Measurements from ENCODE around the gene ERC2.
A peak's percentile ranks its signal among the peaks of the same experiment; 100 is the strongest.

The ERC2 gene

DNA sequence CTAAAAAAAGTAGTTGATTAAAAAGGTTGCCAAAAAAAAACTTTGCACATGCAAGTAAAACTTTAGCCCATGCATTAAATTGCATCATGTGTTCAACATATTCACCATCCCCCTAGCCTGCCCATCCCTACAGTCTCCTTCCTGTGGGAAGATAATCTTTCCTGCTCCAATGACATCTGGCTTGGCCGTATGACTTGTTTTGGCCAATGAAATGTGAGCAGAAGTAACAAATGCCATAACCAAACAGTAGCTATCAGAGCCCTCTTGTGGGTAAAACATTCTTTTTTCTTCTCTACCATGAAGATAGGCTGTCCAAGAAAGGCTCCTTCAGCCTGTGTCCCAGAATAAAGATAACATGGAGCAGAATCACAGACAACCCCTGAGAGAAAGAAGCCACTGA, 15.3 kb downstream of the ERC2 start:
- Mint-ChIP-seq H3K27me3 (ENCODE audit: low read depth) (peaks cover 11% of the 10 kb centered on the region), H3K9me3 (no peaks in the 10 kb centered on the region), H3K4me1 (no peaks in the 10 kb centered on the region), H3K36me3 (ENCODE audit: low read depth) (no peaks in the 10 kb centered on the region), H3K4me3 (no peak overlapping the region), H3K27ac (no peak overlapping the region)
- TF ChIP-seq, protein P1, sequence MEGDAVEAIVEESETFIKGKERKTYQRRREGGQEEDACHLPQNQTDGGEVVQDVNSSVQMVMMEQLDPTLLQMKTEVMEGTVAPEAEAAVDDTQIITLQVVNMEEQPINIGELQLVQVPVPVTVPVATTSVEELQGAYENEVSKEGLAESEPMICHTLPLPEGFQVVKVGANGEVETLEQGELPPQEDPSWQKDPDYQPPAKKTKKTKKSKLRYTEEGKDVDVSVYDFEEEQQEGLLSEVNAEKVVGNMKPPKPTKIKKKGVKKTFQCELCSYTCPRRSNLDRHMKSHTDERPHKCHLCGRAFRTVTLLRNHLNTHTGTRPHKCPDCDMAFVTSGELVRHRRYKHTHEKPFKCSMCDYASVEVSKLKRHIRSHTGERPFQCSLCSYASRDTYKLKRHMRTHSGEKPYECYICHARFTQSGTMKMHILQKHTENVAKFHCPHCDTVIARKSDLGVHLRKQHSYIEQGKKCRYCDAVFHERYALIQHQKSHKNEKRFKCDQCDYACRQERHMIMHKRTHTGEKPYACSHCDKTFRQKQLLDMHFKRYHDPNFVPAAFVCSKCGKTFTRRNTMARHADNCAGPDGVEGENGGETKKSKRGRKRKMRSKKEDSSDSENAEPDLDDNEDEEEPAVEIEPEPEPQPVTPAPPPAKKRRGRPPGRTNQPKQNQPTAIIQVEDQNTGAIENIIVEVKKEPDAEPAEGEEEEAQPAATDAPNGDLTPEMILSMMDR (IDR thresholded peaks at IDR 0.05; ENCODE audit: unreplicated experiment in 3 of 3), result no peak

DNA sequence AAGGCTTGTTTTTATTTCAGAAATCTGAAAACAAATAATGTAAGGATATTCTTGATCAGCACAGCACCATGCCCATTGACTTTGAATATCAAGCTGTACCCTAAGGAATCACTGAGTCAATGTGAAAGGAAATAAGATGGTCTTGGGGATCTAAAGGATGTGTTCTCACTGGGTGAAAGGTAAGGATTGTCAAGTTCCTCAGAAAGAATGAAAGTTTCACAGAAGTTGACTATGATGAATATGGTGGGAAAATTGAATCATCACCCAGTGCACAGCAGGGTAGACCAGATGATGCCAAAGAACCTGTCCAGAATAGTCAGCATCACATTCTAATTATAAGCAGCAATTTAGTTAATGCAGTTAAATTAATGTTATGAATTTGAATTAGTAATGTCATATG, 16.2 kb downstream of the ERC2 start:
- Mint-ChIP-seq H3K4me1 (peaks cover 3% of the 10 kb centered on the region), H3K27ac (no peak overlapping the region), H3K27me3 (ENCODE audit: low read depth) (peaks cover 2% of the 10 kb centered on the region), H3K36me3 (ENCODE audit: low read depth) (no peaks in the 10 kb centered on the region), H3K9me3 (no peaks in the 10 kb centered on the region), H3K4me3 (no peak overlapping the region)
- TF ChIP-seq, protein P1 (IDR thresholded peaks at IDR 0.05; ENCODE audit: unreplicated experiment in 3 of 3), result no peak

DNA sequence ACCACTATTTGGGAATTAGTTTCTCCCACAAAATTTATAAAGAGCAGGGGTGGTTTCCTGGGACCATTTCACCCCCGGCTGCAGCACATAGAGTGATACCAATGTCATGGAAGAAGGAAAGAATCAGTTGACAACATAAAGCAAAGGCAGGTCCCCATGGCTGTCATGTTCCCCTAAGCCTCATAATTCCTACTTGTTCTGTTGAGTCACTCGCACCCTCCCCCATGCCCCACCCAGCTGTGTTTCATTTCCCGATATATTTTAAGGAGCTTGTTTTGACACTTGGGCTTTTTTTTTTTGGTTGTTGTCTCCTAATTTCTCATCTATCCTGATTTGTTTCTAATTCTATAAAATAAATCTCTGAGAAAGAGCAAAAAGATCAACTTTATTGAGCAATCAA, 24.9 kb downstream of the ERC2 start:
- Mint-ChIP-seq H3K9me3 (peaks cover 6% of the 10 kb centered on the region), H3K27me3 (ENCODE audit: low read depth) (no peaks in the 10 kb centered on the region), H3K27ac (no peak overlapping the region), H3K36me3 (ENCODE audit: low read depth) (no peaks in the 10 kb centered on the region), H3K4me3 (no peak overlapping the region), H3K4me1 (peaks cover 4% of the 10 kb centered on the region)
- TF ChIP-seq, protein P1 (IDR thresholded peaks at IDR 0.05; ENCODE audit: unreplicated experiment in 3 of 3), result no peak

DNA sequence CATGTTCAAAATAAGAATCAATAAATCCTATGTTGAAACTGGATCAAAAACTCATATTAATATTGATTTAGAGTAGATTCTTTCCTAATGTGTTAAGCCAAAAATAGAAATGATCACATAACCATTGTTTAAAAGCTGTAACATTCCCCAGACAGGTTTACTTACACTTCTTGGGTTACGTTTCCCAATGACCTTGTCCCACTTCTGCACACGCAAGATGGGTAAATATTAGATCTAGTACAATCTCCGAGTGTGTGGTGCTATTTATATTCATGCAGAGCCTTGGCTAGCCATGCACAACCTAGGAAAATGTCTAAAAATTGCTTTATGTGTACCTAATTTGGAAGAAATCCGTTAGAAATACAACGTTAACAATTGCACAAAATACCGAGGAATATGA, 39.6 kb downstream of the ERC2 start:
- TF ChIP-seq, protein P1 (IDR thresholded peaks at IDR 0.05; ENCODE audit: unreplicated experiment in 3 of 3), result no peak
- H3K36me3 Mint-ChIP-seq (ENCODE audit: low read depth), result peaks cover 6% of the 10 kb centered on the region
- no peak overlapping the region for H3K4me3 Mint-ChIP-seq
- peaks cover 3% of the 10 kb centered on the region for H3K9me3 Mint-ChIP-seq
- H3K27ac Mint-ChIP-seq, result no peak overlapping the region
- peaks cover 4% of the 10 kb centered on the region for H3K27me3 Mint-ChIP-seq (ENCODE audit: low read depth)
- H3K4me1 Mint-ChIP-seq, result peaks cover 6% of the 10 kb centered on the region

DNA sequence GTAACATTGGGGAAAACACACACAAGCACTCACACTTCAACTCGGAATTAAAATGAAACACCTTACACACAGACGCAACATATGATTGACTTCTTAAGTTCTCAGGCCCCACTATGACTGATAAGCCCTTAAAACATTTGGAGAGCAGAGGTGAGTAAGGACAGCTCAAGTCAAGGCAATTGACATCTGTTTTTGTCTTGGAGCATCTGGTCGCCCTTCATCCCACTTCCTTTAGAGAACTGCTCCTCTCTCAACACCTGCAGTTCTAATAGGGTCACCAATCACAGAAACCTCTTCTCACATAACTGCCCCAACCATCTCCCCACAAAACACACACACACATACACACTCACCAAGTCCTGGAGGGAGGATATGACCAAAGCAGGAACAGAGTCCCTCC, 43.4 kb downstream of the ERC2 start:
- TF ChIP-seq, protein P1 (IDR thresholded peaks at IDR 0.05; ENCODE audit: unreplicated experiment in 3 of 3), result no peak
- H3K27me3 Mint-ChIP-seq (ENCODE audit: low read depth), result peaks cover 11% of the 10 kb centered on the region
- H3K4me3 Mint-ChIP-seq, result no peak overlapping the region
- peaks cover 3% of the 10 kb centered on the region for H3K9me3 Mint-ChIP-seq
- peaks cover 18% of the 10 kb centered on the region for H3K4me1 Mint-ChIP-seq
- H3K36me3 Mint-ChIP-seq (ENCODE audit: low read depth), result no peaks in the 10 kb centered on the region
- peak overlapping the region in 1 of 3 experiments; percentile 24 for H3K27ac Mint-ChIP-seq

DNA sequence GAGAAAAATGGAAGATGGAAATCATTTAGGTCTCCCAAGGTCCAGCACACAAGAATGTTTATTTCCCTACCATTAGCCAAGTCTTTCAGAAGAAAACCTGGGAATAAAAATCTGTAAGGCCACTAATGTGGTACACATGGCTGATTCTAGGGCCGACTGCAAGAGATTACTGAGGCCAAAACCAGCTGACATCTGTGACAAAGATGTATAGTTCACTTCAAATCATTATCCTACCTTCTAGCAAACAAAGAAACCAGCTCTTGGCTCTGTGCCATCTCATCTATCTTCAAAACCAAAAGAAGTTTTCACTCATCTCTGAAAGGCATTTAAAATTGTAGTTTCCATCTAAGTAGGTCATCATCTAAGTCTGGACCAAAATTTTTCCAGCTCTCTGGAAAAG, 43.9 kb downstream of the ERC2 start:
- Mint-ChIP-seq H3K27ac (peak overlapping the region; percentile 24 to 48 (median 34)), H3K36me3 (ENCODE audit: low read depth) (no peaks in the 10 kb centered on the region), H3K9me3 (peaks cover 3% of the 10 kb centered on the region), H3K4me3 (no peak overlapping the region), H3K27me3 (ENCODE audit: low read depth) (peaks cover 10% of the 10 kb centered on the region), H3K4me1 (peaks cover 18% of the 10 kb centered on the region)
- TF ChIP-seq, protein P1 (IDR thresholded peaks at IDR 0.05; ENCODE audit: unreplicated experiment in 3 of 3), result no peak
